Prostate gland (tissue), 2 donors: ENCODE measurements around the gene TM4SF18. TPM values are rescaled to one million over a fixed set of nuclear protein-coding genes. Genes with fewer than 3 reads are reported as not detected.

Experiments
- DNase-seq: peaks from one replicate; pipeline ENCODE4 v3.0.0-alpha.2; 2019; ENCODE audit warnings: low spot score
- H3K27ac ChIP-seq, 2 donors: fragments of 200-600 bp; sonication (generic); 2 replicates each; pipeline ENCODE4 v1.5.1; 2017 to 2019
- H3K27me3 ChIP-seq: fragments of 200-600 bp; sonication (generic); replicated peaks from 2 replicates; pipeline ENCODE4 v1.5.1; 2019; ENCODE audit not compliant: insufficient read depth
- H3K36me3 ChIP-seq, 2 donors: fragments of 200-600 bp; sonication (generic); 1 replicate in 1 of 2; 2 replicates in 1 of 2; pipeline versions ENCODE4 v1.5.1 to v1.8.1; 2017 to 2019
- H3K4me1 ChIP-seq: fragments of 200-600 bp; sonication (generic); replicated peaks from 2 replicates; pipeline ENCODE4 v1.5.1; 2019
- H3K4me3 ChIP-seq, 2 donors: fragments of 200-600 bp; sonication (generic); 2 replicates each; pipeline ENCODE4 v1.5.1; 2017 to 2019
- H3K9me3 ChIP-seq: fragments of 200-600 bp; sonication (generic); 2 replicates; pipeline ENCODE4 v1.5.1; 2017
- POLR2A ChIP-seq: fragments of 450-650 bp; IDR thresholded peaks from one replicate; pipeline ENCODE4 v1.6.1; 2016; ENCODE audit warnings: antibody characterized with exemption, mild to moderate bottlenecking
- POLR2AphosphoS5 ChIP-seq: sonication (generic); formaldehyde crosslinking; IDR thresholded peaks from one replicate; pipeline ENCODE4 v1.6.1; 2017; ENCODE audit warnings: antibody characterized with exemption
- WGBS: methylation state at CpG from one replicate; pipeline ENCODE4 v1.1.5; 2018; 5-methylcytosine and 5-hydroxymethylcytosine counted together
- intact Hi-C: fragments of 100-400 bp; cut with DNase I; formaldehyde crosslinking; loops from one replicate; pipeline ENCODE4 v1.14.2; 2022
- total RNA-seq, 2 donors: library from RNA; depleted of rRNA; stranded (reverse); fragments of >200 nt; gene quantifications; one replicate each; pipeline ENCODE4 v1.1.0, GENCODE V29; 2016
- TF ChIP-seq, protein P1 (sequence below), 4 experiments: fragments of 200-600 bp in 2 of 4; fragments of 450-650 bp in 2 of 4; sonication (generic) in 2 of 4; IDR thresholded peaks; 1 replicate in 3 of 4; 2 replicates in 1 of 4; pipeline ENCODE4 v1.5.1; 2016 to 2019; ENCODE audit warnings: antibody characterized with exemption in 4 of 4, mild to moderate bottlenecking in 2 of 4, moderate library complexity in 2 of 4

The TM4SF18 gene
- total RNA-seq, 2 donors from 2014 or later = 4.3 to 4.9 TPM

DNA sequence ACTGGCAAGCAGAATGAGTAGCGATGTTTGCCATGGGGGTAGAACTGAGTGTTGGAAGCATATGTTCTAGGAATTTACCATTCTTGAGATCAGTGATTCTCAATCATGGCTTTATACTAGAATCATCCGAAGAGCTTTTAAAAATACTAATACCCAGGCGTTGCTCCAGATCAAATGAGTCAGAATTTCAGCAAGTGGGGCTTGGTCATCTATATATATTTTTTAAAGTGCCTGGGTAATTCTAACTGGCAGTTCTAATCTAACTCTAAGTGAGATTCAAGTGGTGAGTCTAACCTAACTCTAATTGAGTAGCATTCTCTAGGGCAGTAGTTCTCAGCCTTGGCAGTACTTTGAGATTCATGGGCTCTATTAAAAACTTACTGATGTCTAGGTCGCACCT is 23.2 kb upstream of the TM4SF18 start:
- H3K4me1 ChIP-seq = no peaks in the 10 kb centered on the region
- no peak for DNase-seq
- no peak overlapping the region for H3K4me3 ChIP-seq
- H3K36me3 ChIP-seq = no peaks in the 10 kb centered on the region
- H3K27ac ChIP-seq = no peak overlapping the region
- H3K9me3 ChIP-seq = no peaks in the 10 kb centered on the region
- 86% methylated on average over 4 of the region's 4 CpGs for WGBS
- no peak for TF ChIP-seq POLR2A
- TF ChIP-seq, protein P1, sequence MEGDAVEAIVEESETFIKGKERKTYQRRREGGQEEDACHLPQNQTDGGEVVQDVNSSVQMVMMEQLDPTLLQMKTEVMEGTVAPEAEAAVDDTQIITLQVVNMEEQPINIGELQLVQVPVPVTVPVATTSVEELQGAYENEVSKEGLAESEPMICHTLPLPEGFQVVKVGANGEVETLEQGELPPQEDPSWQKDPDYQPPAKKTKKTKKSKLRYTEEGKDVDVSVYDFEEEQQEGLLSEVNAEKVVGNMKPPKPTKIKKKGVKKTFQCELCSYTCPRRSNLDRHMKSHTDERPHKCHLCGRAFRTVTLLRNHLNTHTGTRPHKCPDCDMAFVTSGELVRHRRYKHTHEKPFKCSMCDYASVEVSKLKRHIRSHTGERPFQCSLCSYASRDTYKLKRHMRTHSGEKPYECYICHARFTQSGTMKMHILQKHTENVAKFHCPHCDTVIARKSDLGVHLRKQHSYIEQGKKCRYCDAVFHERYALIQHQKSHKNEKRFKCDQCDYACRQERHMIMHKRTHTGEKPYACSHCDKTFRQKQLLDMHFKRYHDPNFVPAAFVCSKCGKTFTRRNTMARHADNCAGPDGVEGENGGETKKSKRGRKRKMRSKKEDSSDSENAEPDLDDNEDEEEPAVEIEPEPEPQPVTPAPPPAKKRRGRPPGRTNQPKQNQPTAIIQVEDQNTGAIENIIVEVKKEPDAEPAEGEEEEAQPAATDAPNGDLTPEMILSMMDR (IDR thresholded peaks at IDR 0.05) = no peak
- no peaks in the 10 kb centered on the region for H3K27me3 ChIP-seq
- intact Hi-C loops = no loop called here

DNA sequence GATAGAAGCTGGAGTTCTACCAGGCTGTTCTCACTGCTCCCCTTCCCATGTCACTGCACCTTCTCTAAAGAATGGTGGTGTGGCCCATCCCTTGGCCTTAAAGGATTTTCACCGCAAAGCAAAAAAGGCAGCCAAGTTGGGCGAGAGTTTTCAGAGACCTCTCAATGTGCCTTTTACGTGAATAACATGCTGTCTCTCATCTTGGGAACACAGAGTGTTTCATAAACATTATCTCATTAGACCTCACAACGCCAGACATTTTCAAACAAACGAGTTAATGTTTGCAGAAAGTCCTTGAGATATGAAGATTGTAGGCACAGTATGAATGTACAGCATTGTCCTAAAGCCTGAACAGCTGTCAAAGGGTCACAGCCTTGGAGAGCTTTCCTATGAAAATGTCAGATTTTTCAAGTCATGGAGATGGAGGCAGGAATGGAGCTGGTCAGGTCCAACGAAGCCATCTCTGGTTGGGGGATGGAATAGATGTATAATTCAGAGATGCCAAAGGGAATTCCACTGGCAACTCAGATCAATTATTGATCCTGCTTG is 22.7 kb upstream of the TM4SF18 start:
- intact Hi-C loops = no loop called here
- Histone ChIP-seq H3K9me3 (no peaks in the 10 kb centered on the region), H3K27me3 (no peaks in the 10 kb centered on the region), H3K4me1 (no peaks in the 10 kb centered on the region), H3K4me3 (no peak overlapping the region), H3K36me3 (no peaks in the 10 kb centered on the region), H3K27ac (no peak overlapping the region)
- 27% methylated on average over 6 of the region's 6 CpGs for WGBS
- DNase-seq = no peak
- TF ChIP-seq POLR2AphosphoS5 (peak; percentile 5), POLR2A (no peak)
- TF ChIP-seq, protein P1 (IDR thresholded peaks at IDR 0.05) = no peak

DNA sequence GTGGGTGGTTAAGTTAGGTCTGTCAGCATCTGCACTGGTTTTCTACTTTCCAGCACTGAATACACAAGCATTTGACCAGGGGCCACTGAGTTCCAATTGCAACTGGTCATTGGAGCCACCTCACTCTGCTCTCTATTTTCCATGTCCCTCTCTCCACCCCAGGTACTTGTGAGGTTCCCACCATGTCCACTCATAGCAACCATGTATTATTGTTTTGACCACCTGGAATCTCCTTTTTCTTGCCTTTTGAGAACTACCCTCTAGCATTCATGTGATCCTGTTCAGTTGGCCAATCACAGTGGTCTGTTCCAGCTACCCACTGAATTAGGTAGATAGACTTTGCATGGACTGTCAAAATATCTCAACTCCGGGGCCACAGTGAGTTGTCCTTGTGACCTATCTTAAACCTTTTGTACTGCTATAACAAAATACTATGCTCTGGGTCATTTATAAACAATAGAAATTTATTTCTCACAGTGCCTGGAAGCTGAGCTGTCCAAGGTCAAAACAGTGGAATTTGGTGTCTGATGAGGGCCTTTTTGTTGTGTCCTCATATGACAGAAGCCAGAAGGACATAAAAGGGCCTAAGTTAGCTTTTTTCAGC is 20.2 kb upstream of the TM4SF18 start:
- intact Hi-C loops = no loop called here
- Histone ChIP-seq H3K4me1 (no peaks in the 10 kb centered on the region), H3K36me3 (no peaks in the 10 kb centered on the region), H3K27me3 (no peaks in the 10 kb centered on the region), H3K4me3 (no peak overlapping the region), H3K27ac (no peak overlapping the region), H3K9me3 (no peaks in the 10 kb centered on the region)
- WGBS = 86% methylated on average over 1 of the region's 1 CpG
- DNase-seq = no peak
- TF ChIP-seq, protein P1 (IDR thresholded peaks at IDR 0.05) = no peak
- no peak for TF ChIP-seq POLR2AphosphoS5
- no peak for TF ChIP-seq POLR2A

DNA sequence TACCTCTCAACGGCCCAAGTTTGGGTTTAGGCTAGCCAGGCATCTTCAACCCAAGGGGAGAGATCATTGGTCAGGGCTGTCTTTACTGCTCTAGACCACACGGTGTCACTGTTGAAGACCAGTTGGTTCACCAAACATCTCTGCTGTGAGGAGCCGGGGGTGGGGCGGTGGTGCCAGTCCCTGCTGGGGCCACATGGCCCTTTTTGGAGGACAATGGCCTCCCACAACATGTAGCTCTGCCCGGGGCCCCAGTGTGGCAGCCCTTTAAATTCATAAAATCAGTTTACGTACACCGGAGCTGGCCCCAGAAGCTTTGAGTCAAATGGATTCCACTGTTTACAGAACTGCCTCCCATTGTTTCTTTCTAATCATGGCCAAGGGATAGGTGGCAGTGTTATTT is 19.1 kb upstream of the TM4SF18 start:
- intact Hi-C loops = no loop called here
- no peaks in the 10 kb centered on the region for H3K27me3 ChIP-seq
- TF ChIP-seq POLR2AphosphoS5 = no peak
- TF ChIP-seq, protein P1 (IDR thresholded peaks at IDR 0.05) = peak in 3 of 4 experiments; percentile 59 to 74 (median 70)
- no peaks in the 10 kb centered on the region for H3K36me3 ChIP-seq
- H3K4me3 ChIP-seq = no peak overlapping the region
- H3K27ac ChIP-seq = no peak overlapping the region
- no peaks in the 10 kb centered on the region for H3K4me1 ChIP-seq
- H3K9me3 ChIP-seq = no peaks in the 10 kb centered on the region
- 32% methylated on average over 7 of the region's 7 CpGs for WGBS
- DNase-seq = peak; percentile 37

DNA sequence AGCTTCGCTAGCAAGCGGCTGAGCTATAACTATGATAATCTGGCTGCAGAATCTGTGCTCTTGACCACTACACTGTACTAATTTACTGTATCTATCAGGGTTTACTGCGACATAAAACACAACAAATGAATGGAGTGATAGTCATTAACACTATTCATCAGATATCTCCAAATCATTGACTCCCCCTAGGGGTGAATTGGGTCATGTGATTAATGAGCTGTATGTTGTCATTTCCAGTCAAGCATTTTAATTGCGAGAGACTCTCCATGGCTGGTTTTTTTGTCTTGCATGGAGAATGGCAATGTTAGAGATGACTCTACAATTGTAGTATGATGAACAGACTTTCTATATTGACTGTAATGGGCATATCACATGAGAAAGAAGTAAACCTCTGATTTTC is 10.5 kb upstream of the TM4SF18 start:
- no peaks in the 10 kb centered on the region for H3K4me1 ChIP-seq
- no peak for DNase-seq
- H3K36me3 ChIP-seq = no peaks in the 10 kb centered on the region
- H3K27me3 ChIP-seq = no peaks in the 10 kb centered on the region
- H3K9me3 ChIP-seq = no peaks in the 10 kb centered on the region
- intact Hi-C loops = no loop called here
- no peak overlapping the region for H3K27ac ChIP-seq
- WGBS = 89% methylated on average over 4 of the region's 4 CpGs
- no peak for TF ChIP-seq POLR2A
- TF ChIP-seq, protein P1 (IDR thresholded peaks at IDR 0.05) = peak in 1 of 4 experiments; percentile 9
- H3K4me3 ChIP-seq = no peak overlapping the region
